ENCODE measurements around the gene DROSHA. TPM values are rescaled to one million over a fixed set of nuclear protein-coding genes. Genes with fewer than 3 reads are reported as not detected.

The DROSHA gene
- total and polyA plus RNA-seq, 8 donors: 46.6 to 112 (median 89.2) TPM

DNA sequence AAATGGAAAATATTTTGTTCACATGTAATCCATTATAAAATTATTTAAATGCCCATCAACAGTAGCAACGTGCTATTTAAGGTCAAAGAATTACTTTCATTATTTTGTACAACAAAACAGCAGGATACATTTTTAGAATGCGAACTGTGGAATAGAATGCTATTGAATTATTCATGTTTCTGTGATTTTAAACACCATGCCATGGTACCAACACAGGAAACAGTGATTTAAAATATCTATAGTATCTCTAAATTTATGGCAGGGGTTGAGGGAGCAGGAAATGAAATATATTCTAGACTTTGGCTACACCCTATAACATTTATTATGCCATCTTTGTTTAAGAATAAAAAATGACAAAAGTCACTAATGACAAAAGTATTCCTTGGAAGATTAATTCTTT lies 62.4 kb downstream of the DROSHA start:
- H3K9me3 ChIP-seq: no peaks in the 10 kb centered on the region
- ATAC-seq (no peak), DNase-seq (no peak)
- H3K36me3 ChIP-seq: peaks cover 0 to 44% of the 10 kb centered on the region in 2 donors
- TF ChIP-seq CTCF (IDR thresholded peaks at IDR 0.05): no peak
- H3K27ac ChIP-seq: no peak overlapping the region
- intact Hi-C loops (cut with DNase I): no loop called here
- H3K27me3 ChIP-seq: no peaks in the 10 kb centered on the region
- peaks cover 0 to 4% of the 10 kb centered on the region in 2 donors for H3K4me1 ChIP-seq
- H3K4me3 ChIP-seq: no peak overlapping the region

GRCh38 chr5:31465291-31465690 lies 66.6 kb downstream of the DROSHA start:
- no peak overlapping the region for H3K4me3 ChIP-seq
- no peaks in the 10 kb centered on the region for H3K27me3 ChIP-seq
- DNase-seq: no peak
- no peak for ATAC-seq
- H3K27ac ChIP-seq: no peak overlapping the region
- peaks cover 4 to 79% of the 10 kb centered on the region in 2 donors for H3K36me3 ChIP-seq
- intact Hi-C loops (cut with DNase I): no loop called here
- TF ChIP-seq CTCF (IDR thresholded peaks at IDR 0.05): no peak
- peaks cover 0 to under 1% of the 10 kb centered on the region in 2 donors for H3K4me1 ChIP-seq
- H3K9me3 ChIP-seq: no peaks in the 10 kb centered on the region

DNA sequence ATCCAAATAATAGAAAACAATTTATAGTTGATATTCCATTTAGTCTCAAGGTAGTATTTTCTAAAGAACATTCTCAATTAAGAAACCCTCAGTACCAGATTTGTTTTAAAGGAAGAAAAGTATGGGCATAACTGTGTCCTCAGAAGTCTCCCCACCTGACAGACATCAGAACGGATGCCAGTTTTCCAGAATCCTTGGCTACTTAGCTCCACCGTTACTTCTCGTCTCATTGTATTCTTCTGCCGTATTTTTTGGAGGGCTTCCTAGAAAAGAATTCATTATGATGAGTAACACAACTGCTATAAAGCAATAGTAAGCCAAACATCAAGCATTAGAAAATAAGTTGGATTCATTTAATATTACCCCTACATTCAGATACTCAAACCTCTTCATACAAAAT lies 67.8 kb downstream of the DROSHA start:
- no peak overlapping the region for H3K4me3 ChIP-seq
- TF ChIP-seq CTCF (IDR thresholded peaks at IDR 0.05): no peak
- no peaks in the 10 kb centered on the region for H3K27me3 ChIP-seq
- no peak overlapping the region for H3K27ac ChIP-seq
- intact Hi-C loops (cut with DNase I): no loop called here
- peaks cover 4 to 91% of the 10 kb centered on the region in 2 donors for H3K36me3 ChIP-seq
- no peaks in the 10 kb centered on the region for H3K4me1 ChIP-seq
- DNase-seq (no peak), ATAC-seq (no peak)
- H3K9me3 ChIP-seq: no peaks in the 10 kb centered on the region

- Histone ChIP-seq H3K4me1 (no peaks in the 10 kb centered on the region), H3K9me3 (no peaks in the 10 kb centered on the region)
Measured at GRCh38 chr5:31463351-31463750, 68.5 kb downstream of the DROSHA start.

GRCh38 chr5:31459594-31459993 lies 72.3 kb downstream of the DROSHA start:
- Histone ChIP-seq H3K9me3 (peaks cover 0 to 12% of the 10 kb centered on the region in 2 donors), H3K27me3 (no peaks in the 10 kb centered on the region), H3K4me1 (no peaks in the 10 kb centered on the region), H3K36me3 (peaks cover 8 to 95% of the 10 kb centered on the region in 2 donors), H3K4me3 (no peak overlapping the region), H3K27ac (no peak overlapping the region)
- no peak for TF ChIP-seq CTCF (IDR thresholded peaks at IDR 0.05)
- ATAC-seq: no peak
- intact Hi-C loops (cut with DNase I): no loop called here
- no peak for DNase-seq

More at GRCh38 chr5:31463351-31463750, 68.5 kb downstream of the DROSHA start:
- H3K27ac ChIP-seq: no peak overlapping the region
- peaks cover 7 to 98% of the 10 kb centered on the region in 2 donors for H3K36me3 ChIP-seq
- DNase-seq (no peak), ATAC-seq (no peak)
- no peak for TF ChIP-seq CTCF (IDR thresholded peaks at IDR 0.05)
- no peak overlapping the region for H3K4me3 ChIP-seq
- no peaks in the 10 kb centered on the region for H3K27me3 ChIP-seq
- intact Hi-C loops (cut with DNase I): no loop called here

Measured in left lung (tissue), 10 donors.